HG03439 (cell line): ENCODE measurements around the gene P3H1.
"Not testable (repeated sequence)": the region's sequence is repeated elsewhere in the genome, so short reads cannot be mapped to it uniquely, and the experiment has no call there.

Experiments used
- ATAC-seq: cut with Tn5 transposase; IDR thresholded peaks from one replicate; pipeline ENCODE4 v1.9.1; 2021; ENCODE audit warnings: mild to moderate bottlenecking, moderate library complexity; ENCODE audit not compliant: unreplicated experiment

The P3H1 gene

DNA sequence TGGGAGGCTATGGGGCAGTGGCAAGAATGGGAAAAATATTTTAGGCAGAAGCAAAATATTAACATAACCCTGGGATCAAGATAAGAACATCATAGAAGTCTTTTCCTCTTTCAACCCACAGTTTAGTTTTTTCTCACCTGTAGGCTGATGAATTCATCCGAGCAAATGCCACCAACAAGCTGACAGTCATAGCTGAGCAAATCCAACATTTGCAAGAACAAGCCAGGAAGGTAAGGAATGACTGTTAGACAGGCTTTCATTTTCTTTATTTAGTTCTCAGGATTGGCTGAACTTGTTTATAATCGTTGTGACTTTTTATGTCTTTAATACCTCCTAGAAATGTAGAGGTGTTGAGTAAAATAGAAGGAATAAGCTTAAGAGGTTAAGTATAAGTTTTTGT, 6.6 kb upstream of the P3H1 start:
- no peak for ATAC-seq

DNA sequence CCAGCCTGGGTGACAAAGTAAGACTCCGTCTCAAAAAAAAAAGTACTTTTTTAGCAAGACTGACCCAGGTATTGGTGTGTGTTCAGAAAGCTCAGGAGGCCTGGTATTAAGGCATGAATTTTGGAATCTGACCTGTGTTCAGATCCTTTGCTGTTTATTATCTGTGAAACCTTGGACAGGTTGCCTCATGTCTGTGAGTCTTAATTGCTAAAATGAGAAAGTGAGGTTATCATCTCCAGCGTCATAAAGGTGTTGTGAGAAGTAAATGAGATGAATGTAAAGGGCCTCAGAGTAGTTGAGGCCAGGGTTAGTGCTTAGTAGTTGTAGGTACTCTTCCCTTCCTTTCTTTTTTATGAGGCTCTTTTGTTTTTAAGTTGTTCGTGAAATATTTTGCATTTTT, 3.0 kb upstream of the P3H1 start:
- no peak for ATAC-seq

DNA sequence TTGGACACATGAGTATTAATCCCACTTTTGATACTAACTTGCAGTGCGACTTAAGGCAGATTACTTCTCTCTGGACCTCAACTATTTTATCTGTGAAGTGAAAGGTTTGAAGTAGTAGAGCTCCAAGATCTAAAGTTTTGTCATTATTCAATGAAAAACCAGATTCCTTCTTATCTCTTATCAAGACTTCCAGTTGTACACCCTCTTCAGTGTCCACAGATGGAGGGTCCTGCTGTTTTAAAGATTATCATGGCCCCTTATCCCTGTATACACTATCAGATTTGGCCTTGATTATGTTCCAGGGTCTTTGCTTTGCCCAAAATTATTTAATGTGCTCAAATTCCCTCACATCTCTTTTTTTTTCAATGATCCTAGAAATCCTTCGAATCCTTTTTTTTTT, 1.3 kb upstream of the P3H1 start:
- ATAC-seq, result no peak

DNA sequence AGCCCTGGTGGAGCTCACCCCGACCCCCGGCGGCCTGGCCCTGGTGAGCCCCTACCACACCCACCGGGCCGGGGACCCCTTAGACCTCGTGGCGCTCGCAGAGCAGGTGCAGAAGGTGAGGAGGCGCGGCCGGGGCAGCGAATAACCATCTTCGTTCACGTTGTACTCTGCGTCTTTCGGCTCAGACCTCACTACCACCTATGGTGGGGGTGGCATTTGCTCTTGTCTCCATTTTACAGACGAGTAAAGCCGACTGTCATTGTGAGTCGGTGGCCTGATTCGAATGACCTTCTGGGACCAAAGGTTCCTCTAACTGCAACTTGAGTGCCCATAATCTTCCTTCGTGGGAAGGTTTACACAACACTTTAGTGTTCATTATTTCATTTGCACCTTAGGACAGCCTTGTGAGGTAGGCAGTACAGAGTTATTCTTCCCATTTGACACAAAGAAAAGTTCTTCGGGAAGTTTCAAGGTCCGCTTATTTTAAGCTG, 727 bp upstream of the P3H1 start:
- peak; percentile 3 for ATAC-seq

DNA sequence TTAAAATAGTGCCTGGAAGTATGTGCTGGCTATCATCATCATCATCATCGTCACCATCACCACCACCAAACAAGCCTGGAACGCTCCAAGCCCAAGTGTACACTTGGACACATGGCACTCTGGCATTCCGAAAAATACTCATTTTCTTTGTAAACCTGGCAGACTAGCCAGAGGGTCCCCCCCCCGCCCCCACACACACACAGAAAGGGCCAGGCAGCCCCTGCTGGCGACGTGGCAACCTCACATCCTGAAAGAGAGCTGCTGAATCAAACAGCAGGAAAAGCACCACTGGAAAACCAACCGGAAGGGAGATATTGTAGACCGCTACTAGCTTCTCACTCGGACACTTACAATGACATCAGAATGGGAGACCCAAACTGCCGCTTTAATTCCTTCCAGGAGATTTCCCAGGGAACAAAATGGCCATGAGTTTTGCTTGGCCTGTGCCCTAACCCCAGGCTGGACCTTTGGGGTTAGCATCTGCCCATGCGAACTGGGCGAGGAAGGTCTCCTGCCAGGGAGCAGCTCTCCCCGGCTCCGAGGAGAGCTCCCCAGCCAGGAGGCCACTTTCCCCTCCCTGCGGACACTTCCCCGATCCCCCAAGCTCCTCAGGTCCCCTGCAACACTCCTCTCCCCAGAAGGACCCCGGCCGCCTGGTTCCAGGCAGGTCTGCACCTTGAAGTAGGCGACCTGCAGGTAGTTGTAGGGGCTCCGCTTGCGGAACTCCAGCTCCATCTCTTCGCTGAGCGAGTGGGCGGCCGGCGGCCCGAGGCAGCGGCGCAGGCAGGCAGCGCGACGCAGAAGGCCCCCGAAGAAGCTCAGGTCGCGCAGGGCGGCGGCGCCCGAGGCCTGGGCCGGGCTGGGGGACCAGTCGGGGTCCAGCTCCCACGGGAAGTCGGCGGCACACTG, 742 bp downstream of the P3H1 start:
- peak; percentile 27 for ATAC-seq

DNA sequence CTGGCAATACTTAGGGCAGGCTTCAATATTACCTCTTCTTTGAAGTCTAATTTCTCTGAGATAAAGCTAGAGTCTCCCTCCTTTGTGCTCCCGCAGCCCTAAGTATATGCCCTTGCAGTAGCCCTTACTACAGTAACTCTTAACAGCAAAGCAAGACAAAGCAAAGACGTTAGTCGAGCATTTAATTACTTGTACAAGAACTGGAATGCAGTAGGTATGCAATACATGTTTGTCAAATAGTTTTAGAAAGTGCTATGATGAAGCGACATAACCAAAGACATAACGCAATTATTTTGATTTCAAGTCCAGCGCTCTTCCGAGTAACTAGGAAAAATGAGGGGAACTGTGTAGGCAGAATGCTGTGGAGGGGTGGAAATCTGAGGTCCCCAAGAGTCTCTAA, 1.6 kb downstream of the P3H1 start:
- ATAC-seq, result no peak

DNA sequence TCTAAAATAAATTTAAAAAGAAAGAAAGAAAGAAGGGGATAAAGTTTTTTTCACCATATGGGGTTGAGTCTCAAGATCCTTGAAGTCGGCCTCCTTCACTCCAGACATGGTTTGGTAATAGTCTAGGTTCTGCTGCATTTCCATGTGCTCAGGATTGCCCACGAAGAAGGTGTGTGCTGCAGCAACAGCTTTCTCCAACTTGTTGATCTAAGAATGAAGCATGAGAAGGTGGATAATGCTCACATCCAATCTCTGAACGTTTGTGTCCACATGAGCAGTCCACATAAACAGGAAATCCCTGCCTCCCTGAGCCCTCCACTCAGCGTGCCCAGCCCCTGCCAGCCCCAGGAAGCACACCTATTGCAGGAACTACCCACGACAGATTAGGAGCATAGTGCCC, 4.6 kb downstream of the P3H1 start:
- ATAC-seq, result no peak

DNA sequence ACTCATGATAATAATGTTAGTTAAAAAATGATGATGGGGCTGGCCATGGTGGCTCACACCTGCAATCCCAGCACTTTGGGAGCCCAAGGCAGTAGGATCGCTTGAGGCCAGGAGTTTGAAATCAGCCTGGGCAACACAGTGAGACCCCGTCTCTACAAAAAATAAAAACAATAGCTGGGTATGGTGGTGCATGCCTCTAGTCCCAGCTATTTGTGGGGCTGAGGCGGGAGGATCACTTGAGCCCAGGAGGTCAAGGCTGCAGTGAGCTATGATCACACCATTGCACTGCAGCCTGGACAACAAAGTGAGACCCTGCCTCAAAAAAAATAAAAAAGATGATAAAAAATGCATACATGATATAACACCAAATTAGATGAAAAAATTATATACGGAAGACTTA, 5.3 kb downstream of the P3H1 start:
- ATAC-seq, result no peak

DNA sequence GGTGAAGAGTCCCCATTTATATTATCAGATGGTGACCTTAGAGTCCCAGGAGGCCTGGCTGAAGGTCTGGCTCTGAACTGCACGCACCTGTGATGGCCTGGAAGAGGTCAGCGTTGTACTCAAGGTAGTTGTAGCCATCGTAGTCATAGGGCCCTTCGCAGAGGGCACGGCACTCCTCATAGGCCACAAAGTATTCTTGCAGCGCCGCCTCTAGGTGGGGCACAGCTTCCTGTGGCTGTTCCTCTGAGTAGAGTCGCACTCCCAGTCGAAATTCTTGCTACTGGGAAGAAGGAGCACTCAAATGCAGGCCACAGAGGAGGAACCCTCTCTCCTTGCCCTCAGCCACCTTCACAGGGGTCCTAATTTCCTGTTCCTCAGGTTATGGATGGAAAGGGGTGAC, 7.7 kb downstream of the P3H1 start:
- ATAC-seq, result no peak

DNA sequence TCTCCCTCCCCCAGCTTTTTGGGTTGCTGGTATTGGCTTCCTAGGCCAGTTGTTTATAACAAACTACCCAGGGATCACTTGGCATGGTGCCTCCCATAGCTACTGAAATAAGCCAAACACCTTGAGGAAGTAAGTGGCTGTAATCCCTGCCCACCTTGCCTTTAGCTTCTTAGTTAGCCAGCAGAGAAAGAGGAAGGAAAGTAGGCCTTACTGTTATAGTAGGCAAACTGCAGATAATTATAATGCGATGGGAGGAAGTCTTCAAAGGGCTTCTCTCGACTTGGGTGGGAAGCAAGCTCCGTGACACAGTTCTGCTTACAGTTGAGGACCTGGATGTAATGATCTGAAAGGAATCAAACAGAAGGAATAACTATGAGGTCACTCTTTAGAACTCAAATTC, 8.2 kb downstream of the P3H1 start:
- no peak for ATAC-seq

DNA sequence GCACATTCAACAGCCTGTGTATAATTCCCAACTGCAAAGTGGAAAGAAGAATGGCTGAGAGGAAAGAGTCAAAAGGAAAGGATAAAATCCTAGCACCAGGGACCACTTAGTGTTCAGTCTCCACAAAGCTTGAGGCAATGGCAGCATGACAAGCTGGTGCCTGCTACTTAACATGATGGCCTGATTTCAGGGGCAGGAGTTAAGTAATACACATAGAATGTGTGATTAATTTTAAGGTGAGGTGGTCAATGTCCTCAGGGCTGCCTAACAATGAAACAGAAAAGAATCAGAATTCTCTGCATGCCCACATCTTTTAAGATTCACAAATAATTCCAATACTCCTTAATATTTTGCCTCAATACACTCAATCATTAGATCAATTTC, 8.9 kb downstream of the P3H1 start:
- no peak for ATAC-seq

DNA sequence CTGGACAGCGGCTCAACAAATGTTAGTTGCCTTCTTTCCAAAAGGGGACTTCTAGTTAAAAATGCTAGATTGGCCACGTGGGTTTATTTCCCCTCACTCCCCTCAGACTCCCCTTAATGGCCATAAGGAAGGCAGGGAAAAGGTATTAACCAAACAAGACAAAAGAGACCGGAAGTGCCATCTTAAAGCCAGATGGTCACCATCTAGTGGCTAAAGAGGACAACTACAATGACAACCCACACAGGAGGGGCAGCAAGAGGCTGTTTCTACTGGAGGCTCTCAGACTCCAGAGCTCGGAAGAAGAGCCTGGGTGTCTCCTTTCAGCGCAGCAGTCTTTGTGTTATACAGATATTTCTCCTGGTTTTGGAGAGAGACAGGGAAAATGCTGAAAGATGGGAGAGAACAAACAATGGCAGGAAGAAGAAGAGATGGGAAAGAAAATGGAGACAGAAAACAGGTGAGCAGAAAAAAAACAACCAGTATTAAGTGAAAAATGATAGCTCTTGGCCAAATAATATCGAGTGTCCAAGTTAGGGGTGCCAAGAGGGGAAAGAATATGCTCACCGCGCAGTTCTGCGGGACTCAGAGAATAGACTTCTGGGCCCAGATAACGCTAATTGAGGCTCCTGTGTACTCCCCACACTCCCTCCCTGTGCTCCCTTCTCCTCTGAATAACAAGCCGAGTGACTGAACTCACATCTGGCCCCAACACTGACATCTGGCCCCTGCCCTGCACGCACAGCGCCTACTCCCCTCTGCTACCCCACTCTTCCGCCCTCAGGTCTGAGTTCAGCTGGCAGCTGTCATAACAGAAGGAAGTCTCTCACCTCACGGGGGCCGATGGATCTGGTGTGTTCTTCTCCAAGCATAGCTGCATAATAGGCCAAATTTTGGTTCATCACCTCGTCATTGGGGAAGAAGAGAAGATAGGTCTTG, 9.6 kb downstream of the P3H1 start:
- ATAC-seq, result no peak

DNA sequence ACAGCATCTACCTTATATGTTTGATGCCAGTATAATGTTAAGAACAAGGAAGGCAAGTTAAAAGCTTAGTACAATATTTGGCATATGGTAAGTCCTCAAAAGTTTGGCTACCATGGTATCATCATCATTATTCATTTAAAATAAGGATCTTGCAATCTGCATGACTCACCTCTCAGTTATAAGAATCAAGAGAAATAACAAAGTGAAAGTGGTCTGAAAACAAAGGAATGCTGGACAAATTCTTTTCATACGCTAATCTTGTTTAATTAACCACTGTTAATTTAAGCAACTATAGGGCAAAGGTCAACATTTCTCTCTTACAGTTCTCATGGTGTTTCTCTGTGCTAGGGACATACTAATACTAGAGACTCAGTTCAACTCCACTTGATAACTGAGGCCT, 13.8 kb downstream of the P3H1 start:
- ATAC-seq, result no peak

DNA sequence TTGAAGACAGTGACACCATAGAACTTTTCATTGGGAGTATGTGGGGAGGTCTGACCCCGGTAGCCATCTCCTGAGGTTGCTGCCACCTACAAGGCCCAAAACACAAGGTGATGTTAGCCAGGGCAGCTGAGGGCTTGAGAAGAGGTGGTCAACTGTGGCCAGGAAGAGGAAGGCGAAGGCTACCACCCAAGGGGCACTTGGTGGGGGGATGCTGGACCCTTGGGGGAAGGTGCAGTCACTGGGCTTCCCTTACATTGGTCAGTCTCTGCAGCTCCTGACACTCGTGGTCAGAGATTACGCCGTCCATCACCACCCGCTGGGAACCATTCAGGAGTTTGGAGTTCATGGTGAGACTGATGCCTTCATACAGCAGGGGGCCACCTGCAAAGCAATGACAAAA, 14.5 kb downstream of the P3H1 start:
- ATAC-seq, result no peak

DNA sequence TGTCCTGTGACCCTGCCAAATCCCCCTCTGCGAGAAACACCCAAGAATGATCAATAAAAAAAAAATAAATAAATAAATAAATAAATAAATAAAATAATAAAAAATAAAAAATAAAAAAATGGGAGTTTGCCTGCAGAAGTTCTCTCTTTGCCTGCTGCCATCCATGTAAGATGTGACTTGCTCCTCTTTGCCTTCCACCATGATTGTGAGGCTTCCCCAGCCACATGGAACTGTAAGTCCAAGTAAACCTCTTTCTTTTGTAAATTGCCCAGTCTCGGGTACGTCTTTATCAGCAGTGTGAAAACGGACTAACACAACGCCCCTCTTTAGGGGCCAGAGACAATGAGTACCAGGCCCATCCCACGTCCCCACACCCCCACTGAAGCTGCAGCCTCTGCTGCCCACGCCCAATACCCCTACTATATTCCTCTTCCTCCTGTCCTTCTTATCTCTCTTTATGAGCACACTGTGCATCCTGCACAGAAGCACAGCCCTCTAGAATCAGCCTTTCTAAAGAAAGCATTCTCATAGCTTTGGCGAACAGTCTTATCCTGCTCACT, 15.2 kb downstream of the P3H1 start:
- not testable (repeated sequence) for ATAC-seq

DNA sequence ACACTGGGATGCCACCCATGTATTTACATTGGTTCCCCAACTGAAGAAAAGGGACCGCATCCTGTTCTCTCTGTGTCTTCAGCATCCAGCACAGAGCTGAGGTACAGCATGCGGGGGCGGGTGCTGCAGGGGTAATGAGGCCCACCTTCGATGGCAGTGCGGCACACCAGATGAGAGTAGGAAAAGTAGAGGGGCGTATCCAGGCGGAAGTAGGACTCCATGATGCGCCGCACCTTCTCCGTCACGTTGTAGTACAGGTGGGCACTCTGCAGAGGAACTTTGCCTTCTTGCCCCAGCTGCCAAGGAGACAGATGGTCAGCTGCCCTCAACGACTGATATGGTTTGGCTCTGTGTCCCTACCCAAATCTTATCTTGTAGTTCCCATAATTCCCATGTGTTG, 16.8 kb downstream of the P3H1 start:
- ATAC-seq, result no peak

DNA sequence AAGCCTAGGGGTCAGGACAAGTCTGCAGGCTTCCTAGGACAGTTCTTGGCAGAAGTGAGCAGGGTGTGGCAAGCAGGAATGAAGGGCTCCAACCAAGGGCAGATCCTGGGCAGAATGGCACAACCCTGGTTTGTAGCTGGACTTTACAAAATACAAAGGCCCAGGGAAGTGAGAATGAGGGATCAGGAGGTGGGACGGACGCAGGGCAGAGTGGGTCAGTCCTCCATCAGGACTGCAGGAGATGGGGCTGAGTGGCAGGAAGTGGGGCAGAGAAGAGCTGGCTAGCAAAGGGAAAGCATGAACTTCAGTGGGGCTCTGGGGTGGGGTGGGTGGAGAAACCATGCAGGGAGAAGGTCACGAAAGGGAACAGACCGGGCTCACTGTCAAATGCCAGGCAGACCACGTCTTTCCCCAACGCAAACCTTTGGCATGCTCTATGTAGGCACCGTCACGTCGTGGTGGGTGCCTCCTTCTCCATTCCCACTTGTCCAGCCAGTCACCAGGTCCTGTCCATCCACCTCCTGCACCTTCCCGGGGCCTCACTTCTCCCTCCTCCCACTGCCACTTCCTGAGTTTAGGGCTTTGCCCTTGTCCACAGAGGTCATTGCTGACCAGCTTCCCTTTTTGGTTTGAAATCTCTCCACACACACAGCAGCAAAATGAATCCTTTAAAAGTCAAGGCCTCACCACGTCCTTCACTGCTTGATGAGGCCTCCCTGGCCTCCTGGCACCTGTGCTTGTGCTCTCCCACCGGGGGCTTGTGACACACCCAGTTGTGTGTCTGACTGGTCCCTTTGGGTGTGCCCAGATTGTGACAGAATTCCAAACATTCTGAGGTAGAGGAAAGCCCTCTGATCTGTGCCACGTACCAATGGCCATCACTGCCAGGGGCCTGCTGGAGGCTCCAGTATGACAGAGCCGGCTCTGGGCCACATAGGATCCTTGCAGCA, 18.1 kb downstream of the P3H1 start:
- ATAC-seq, result no peak

DNA sequence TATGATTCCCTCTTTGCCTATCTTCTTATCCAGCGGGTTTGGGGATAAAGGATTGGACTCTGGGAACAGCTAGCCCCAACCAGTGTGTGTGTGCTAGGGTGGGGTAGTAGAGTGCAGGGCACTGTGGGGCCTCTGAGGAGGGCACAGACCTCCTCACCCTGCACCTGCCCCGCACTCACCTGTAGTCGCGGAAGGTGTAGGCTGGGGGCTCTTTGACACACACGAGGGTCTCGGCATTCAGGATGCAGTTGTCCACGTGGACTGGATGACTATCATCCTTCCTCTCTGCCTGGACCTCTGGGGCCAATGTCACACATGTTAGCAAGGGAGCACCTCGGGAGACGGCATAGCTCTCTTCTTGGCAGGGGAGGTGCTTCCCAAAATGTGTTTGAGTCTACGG, 18.8 kb downstream of the P3H1 start:
- no peak for ATAC-seq

DNA sequence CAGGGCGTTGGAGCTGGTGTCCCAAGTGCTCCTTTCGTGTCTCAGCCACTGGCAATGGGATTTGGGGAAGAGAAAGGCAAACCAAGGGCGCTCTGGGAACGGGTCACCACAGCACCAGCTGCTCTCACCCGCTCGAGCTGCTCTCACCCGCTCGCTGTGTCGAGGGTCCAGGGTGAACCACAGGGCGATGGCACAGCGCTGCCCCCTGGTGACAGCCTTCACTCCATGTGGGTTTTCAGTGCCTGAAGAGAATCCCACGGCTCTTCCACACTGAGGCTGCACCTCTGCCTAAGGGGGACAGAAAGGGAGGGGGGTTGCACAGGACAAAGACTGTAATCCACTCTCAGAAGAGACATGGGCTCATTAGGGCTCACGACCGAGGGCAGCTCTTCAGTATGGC, 19.7 kb downstream of the P3H1 start:
- ATAC-seq, result no peak

DNA sequence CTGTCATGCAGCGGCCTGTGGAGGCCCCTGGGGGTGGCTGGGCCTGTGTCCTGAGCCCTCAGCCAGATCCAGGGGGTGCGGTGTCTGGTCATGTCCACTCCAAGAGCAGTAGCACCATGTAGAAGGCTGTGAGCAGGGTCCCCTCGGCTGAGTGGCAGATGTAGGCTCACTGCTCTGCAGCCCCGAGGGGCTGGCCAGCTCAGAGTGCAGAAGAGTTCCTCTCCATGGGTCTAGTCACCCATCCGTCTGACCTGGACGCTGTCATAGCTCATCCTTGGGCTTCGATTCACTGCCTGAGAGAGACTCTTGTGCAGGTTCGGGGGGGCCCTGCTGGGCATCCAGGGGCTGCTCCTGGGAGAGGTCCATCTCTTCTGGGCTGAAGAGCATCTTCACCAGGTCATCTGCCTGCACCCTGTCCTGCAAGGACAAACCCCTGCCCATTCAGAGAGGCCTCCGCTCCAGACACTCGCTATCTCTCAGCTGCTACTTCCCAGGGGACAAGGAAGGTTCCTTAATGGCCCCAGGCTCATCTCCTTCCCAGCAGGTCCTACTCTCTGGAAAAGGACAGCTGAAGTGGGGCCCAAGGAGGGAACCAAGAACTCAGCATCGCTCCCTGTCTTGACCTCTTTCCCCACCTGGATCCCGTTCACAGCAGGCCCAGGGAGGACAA, 20.3 kb downstream of the P3H1 start:
- no peak for ATAC-seq
